HepG2 (cell line): ENCODE measurements around the gene URAD. TPM values are rescaled to one million over a fixed set of nuclear protein-coding genes. Genes with fewer than 3 reads are reported as not detected.
A peak's percentile ranks its signal among the peaks of the same experiment; 100 is the strongest.

Experiments
- ASH2L ChIP-seq: fragments of 300-600, 200-600 bp; sonication (generic); IDR thresholded peaks from 2 replicates; pipeline ENCODE4 v1.7.0; 2017; ENCODE audit warnings: low read depth, mild to moderate bottlenecking, moderate library complexity, mixed read lengths, low read length; ENCODE audit not compliant: insufficient read length
- IRX3 ChIP-seq: sonication (generic); formaldehyde crosslinking; IDR thresholded peaks from 2 replicates; pipeline ENCODE4 v1.8.1; 2023; ENCODE audit warnings: mild to moderate bottlenecking, low read depth, missing genetic modification reagents, borderline replicate concordance
- KMT2B ChIP-seq: IDR thresholded peaks from 2 replicates; pipeline ENCODE4 v1.6.1; 2016; ENCODE audit warnings: missing genetic modification reagents, missing compliant biosample characterization
- MLLT10 ChIP-seq: sonication (generic); formaldehyde crosslinking; IDR thresholded peaks from 2 replicates; pipeline ENCODE4 v1.4.0; 2020; ENCODE audit warnings: missing genetic modification reagents
- MXD3 ChIP-seq: IDR thresholded peaks from 2 replicates; pipeline ENCODE4 v1.6.1; 2016; ENCODE audit warnings: mild to moderate bottlenecking, missing biosample characterization, missing genetic modification reagents
- NR2F1 ChIP-seq, 2 experiments: fragments of 450-650 bp in 1 of 2; formaldehyde crosslinking in 1 of 2; IDR thresholded peaks; 2 replicates each; pipeline versions ENCODE4 v1.5.0 to v1.6.1; 2016 to 2020; ENCODE audit warnings: mild to moderate bottlenecking in 1 of 2, missing compliant biosample characterization in 1 of 2, missing genetic modification reagents in 1 of 2, moderate library complexity in 1 of 2
- NRL ChIP-seq: sonication (generic); formaldehyde crosslinking; IDR thresholded peaks from 2 replicates; pipeline ENCODE4 v1.5.0; 2020; ENCODE audit warnings: missing genetic modification reagents, mild to moderate bottlenecking, moderate library complexity, borderline replicate concordance
- SNAPC5 ChIP-seq: sonication (generic); formaldehyde crosslinking; IDR thresholded peaks from 2 replicates; pipeline ENCODE4 v1.8.1; 2023; ENCODE audit warnings: mild to moderate bottlenecking, missing genetic modification reagents, borderline replicate concordance
- SSRP1 ChIP-seq: IDR thresholded peaks from 2 replicates; pipeline ENCODE4 v1.6.1; 2016; ENCODE audit warnings: control low read depth
- TFAP4 ChIP-seq: sonication (generic); IDR thresholded peaks from 2 replicates; pipeline ENCODE4 v1.6.1; 2016; ENCODE audit warnings: low read depth, borderline replicate concordance
- ZBTB25 ChIP-seq: IDR thresholded peaks from 2 replicates; pipeline ENCODE4 v1.6.1; 2018; ENCODE audit warnings: missing genetic modification reagents
- ZBTB40 ChIP-seq, 2 experiments: fragments of 450-650 bp in 1 of 2; sonication (generic) in 1 of 2; formaldehyde crosslinking in 1 of 2; IDR thresholded peaks; 2 replicates each; pipeline versions ENCODE4 v1.6.1 to v1.8.0; 2016 to 2022; ENCODE audit warnings: antibody characterized with exemption in 1 of 2, mild to moderate bottlenecking in 1 of 2, missing genetic modification reagents in 1 of 2
- ZNF124 ChIP-seq: sonication (generic); formaldehyde crosslinking; IDR thresholded peaks from 2 replicates; pipeline ENCODE4 v1.4.0; 2020; ENCODE audit warnings: missing genetic modification reagents
- ZNF205 ChIP-seq: IDR thresholded peaks from 2 replicates; pipeline ENCODE4 v1.6.1; 2018; ENCODE audit warnings: missing biosample characterization, missing genetic modification reagents
- ZNF335 ChIP-seq: sonication (generic); formaldehyde crosslinking; IDR thresholded peaks from 2 replicates; pipeline ENCODE4 v1.4.0; 2020; ENCODE audit warnings: missing genetic modification reagents
- ZNF547 ChIP-seq: sonication (generic); formaldehyde crosslinking; IDR thresholded peaks from 2 replicates; pipeline ENCODE4 v1.5.1; 2020; ENCODE audit warnings: mild to moderate bottlenecking, missing genetic modification reagents
- ZSCAN30 ChIP-seq: sonication (generic); formaldehyde crosslinking; IDR thresholded peaks from 2 replicates; pipeline ENCODE4 v1.5.0; 2020; ENCODE audit warnings: mild to moderate bottlenecking, missing genetic modification reagents
- polyA plus RNA-seq, 8 experiments: library from polyadenylated mRNA; depleted of rRNA in 3 of 8; stranded (reverse) in 7 of 8; unstranded in 1 of 8; fragments of >200 nt; fragmentation: Illumina TruSeq in 4 of 8; extraction: Trizol in 4 of 8; gene quantifications; 2 replicates each; pipeline versions ENCODE4 v1.2.1 to v1.2.3, GENCODE V29; 2011 to 2016; ENCODE audit warnings: low read depth in 4 of 8, missing spikeins in 1 of 8, mixed read lengths in 1 of 8; ENCODE audit not compliant: insufficient read depth in 1 of 8
- total RNA-seq, 5 experiments: library from RNA; depleted of rRNA; stranded (reverse); fragments of >200 nt; fragmentation: Illumina TruSeq; extraction: Trizol; gene quantifications; 2 replicates each; pipeline ENCODE4 v1.2.3, GENCODE V29; 2016; ENCODE audit warnings: low read depth in 1 of 5

URAD gene
- total and polyA plus RNA-seq, 2 of the 13 experiments (the other 11 are each of a cell fraction or from before 2014, with no cell fraction given) = not detected

GRCh38 chr13:27960362-27961226, 27.9 kb downstream of the URAD start (continued):
- TF ChIP-seq TFAP4 = no peak; the same call in 1 of the 2 replicates
- TF ChIP-seq ZNF124 (CRISPR knock-in tag) = peak; percentile 66
- TF ChIP-seq MXD3 (CRISPR knock-in tag) = peak; percentile 33; the same call in 1 of the 2 replicates
- TF ChIP-seq ZNF335 (CRISPR knock-in tag) = no peak
- no peak for TF ChIP-seq MLLT10 (CRISPR knock-in tag)
- no peak for TF ChIP-seq ZBTB40 (IDR thresholded peaks at IDR 0.05)
- peak; percentile 74; the same call in 1 of the 2 replicates for TF ChIP-seq ZBTB40 (CRISPR knock-in tag; IDR thresholded peaks at IDR 0.05)
- peak; percentile 92 for TF ChIP-seq ZBTB25 (CRISPR knock-in tag)
- peak; percentile 79; the same call in 1 of the 2 replicates for TF ChIP-seq IRX3
- peak; percentile 87; the same call in 1 of the 2 replicates for TF ChIP-seq ZNF205
- TF ChIP-seq NR2F1 (CRISPR knock-in tag; IDR thresholded peaks at IDR 0.05) = peak; percentile 80 to 91
- TF ChIP-seq SNAPC5 (CRISPR knock-in tag) = no peak
- peak; percentile 96 for TF ChIP-seq ASH2L
- peak; percentile 57 for TF ChIP-seq KMT2B (CRISPR knock-in tag)
- TF ChIP-seq ZNF547 (CRISPR knock-in tag) = peak; percentile 54; the same call in 1 of the 2 replicates
- TF ChIP-seq ZSCAN30 = no peak
- TF ChIP-seq SSRP1 (CRISPR knock-in tag) = no peak
- TF ChIP-seq NRL = no peak
